Measurements from ENCODE around the gene WDR33. TPM values are rescaled to one million over a fixed set of nuclear protein-coding genes. Genes with fewer than 3 reads are reported as not detected.

Gene WDR33
- total RNA-seq, 1 donor from 2014 or later: 93.0 TPM

- TF ChIP-seq CTCF (IDR thresholded peaks at IDR 0.05): no peak
- ATAC-seq (ENCODE audit: low read depth) (no peak), DNase-seq (no peak)
- H3K27me3 Mint-ChIP-seq: no peaks in the 10 kb centered on the region
- ChIA-PET POLR2A (no interaction called here), CTCF (no interaction called here)
- no peaks in the 10 kb centered on the region for H3K4me1 Mint-ChIP-seq
- no peak overlapping the region for H3K4me3 Mint-ChIP-seq
- peaks cover 70% of the 10 kb centered on the region for H3K36me3 Mint-ChIP-seq (ENCODE audit: low read depth)
- no peak overlapping the region for H3K27ac Mint-ChIP-seq
- intact Hi-C loops (cut with micrococcal nuclease): no loop called here
- H3K9me3 Mint-ChIP-seq: no peaks in the 10 kb centered on the region
Measured at GRCh38 chr2:127721311-127721977, 89.5 kb downstream of the WDR33 start.

- intact Hi-C loops (cut with micrococcal nuclease): no loop called here
- ChIA-PET POLR2A (no interaction called here), CTCF (no interaction called here)
Measured at GRCh38 chr2:127719301-127720218, 91.4 kb downstream of the WDR33 start.

GRCh38 chr2:127718271-127718670, 92.7 kb downstream of the WDR33 start:
- Mint-ChIP-seq H3K27ac (no peak overlapping the region), H3K4me1 (no peaks in the 10 kb centered on the region), H3K4me3 (no peak overlapping the region), H3K9me3 (no peaks in the 10 kb centered on the region), H3K27me3 (no peaks in the 10 kb centered on the region), H3K36me3 (ENCODE audit: low read depth) (peaks cover 63% of the 10 kb centered on the region)
- no peak for TF ChIP-seq CTCF (IDR thresholded peaks at IDR 0.05)
- POLR2A ChIA-PET: interaction anchor here (0.7 to 1.2 kb wide), 2 partner anchors 16 kb away, joined by 3 to 4 read pairs; no protein-coding TSS in a partner anchor
- CTCF ChIA-PET: no interaction called here
- ATAC-seq (ENCODE audit: low read depth): no peak
- intact Hi-C loops (cut with micrococcal nuclease): no loop called here
- DNase-seq: no peak

More at GRCh38 chr2:127719301-127720218, 91.4 kb downstream of the WDR33 start:
- Mint-ChIP-seq H3K36me3 (ENCODE audit: low read depth) (peaks cover 64% of the 10 kb centered on the region), H3K4me3 (no peak overlapping the region), H3K9me3 (no peaks in the 10 kb centered on the region), H3K27me3 (no peaks in the 10 kb centered on the region), H3K4me1 (no peaks in the 10 kb centered on the region), H3K27ac (no peak overlapping the region)
- DNase-seq (no peak), ATAC-seq (ENCODE audit: low read depth) (no peak)
- no peak for TF ChIP-seq CTCF (IDR thresholded peaks at IDR 0.05)

- Mint-ChIP-seq H3K27ac (no peak overlapping the region), H3K9me3 (no peaks in the 10 kb centered on the region), H3K4me1 (no peaks in the 10 kb centered on the region), H3K4me3 (no peak overlapping the region), H3K27me3 (no peaks in the 10 kb centered on the region), H3K36me3 (ENCODE audit: low read depth) (peaks cover 53% of the 10 kb centered on the region)
- intact Hi-C loops (cut with micrococcal nuclease): no loop called here
- ATAC-seq (ENCODE audit: low read depth) (no peak), DNase-seq (no peak)
- ChIA-PET CTCF (no interaction called here), POLR2A (no interaction called here)
- no peak for TF ChIP-seq CTCF (IDR thresholded peaks at IDR 0.05)
Measured at GRCh38 chr2:127715778-127716449, 95.1 kb downstream of the WDR33 start.

- no peak overlapping the region for H3K27ac Mint-ChIP-seq
- H3K36me3 Mint-ChIP-seq (ENCODE audit: low read depth): peaks cover 53% of the 10 kb centered on the region
- POLR2A ChIA-PET: no interaction called here
- CTCF ChIA-PET: no interaction called here
- TF ChIP-seq CTCF (IDR thresholded peaks at IDR 0.05): no peak
- H3K4me3 Mint-ChIP-seq: no peak overlapping the region
- ATAC-seq (ENCODE audit: low read depth) (no peak), DNase-seq (no peak)
- no peaks in the 10 kb centered on the region for H3K4me1 Mint-ChIP-seq
- intact Hi-C loops (cut with micrococcal nuclease): no loop called here
- no peaks in the 10 kb centered on the region for H3K9me3 Mint-ChIP-seq
- H3K27me3 Mint-ChIP-seq: no peaks in the 10 kb centered on the region
Measured at GRCh38 chr2:127713562-127713961, 97.4 kb downstream of the WDR33 start.
